Osteoblast (primary cell): Measurements from ENCODE around the gene SCAI. TPM values are rescaled to one million over a fixed set of nuclear protein-coding genes. Genes with fewer than 3 reads are reported as not detected.
A peak's percentile ranks its signal among the peaks of the same experiment; 100 is the strongest.

ENCODE experiments used
- DNase-seq: peaks from one replicate; pipeline ENCODE4 v3.0.0; 2011; ENCODE audit warnings: low spot score, mixed read lengths; ENCODE audit not compliant: insufficient read length; ENCODE audit errors: missing footprints
- H2AFZ ChIP-seq: 2 replicates; pipeline ENCODE4 v1.6.0; 2011; ENCODE audit warnings: mild to moderate bottlenecking, low read length
- H3K27ac ChIP-seq: 2 replicates; pipeline ENCODE4 v1.5.1; 2011; ENCODE audit warnings: mild to moderate bottlenecking, low read depth, low read length, moderate library complexity
- H3K27me3 ChIP-seq: 2 replicates; pipeline ENCODE4 v1.6.0; 2012; ENCODE audit warnings: mild to moderate bottlenecking, control low read depth, inconsistent platforms, low read length, moderate library complexity; ENCODE audit not compliant: insufficient read depth
- H3K36me3 ChIP-seq: 2 replicates; pipeline ENCODE4 v1.5.1; 2011; ENCODE audit warnings: mild to moderate bottlenecking, low read length, control low read depth, moderate library complexity; ENCODE audit not compliant: insufficient read depth
- H3K4me1 ChIP-seq: 2 replicates; pipeline ENCODE4 v1.5.1; 2011; ENCODE audit warnings: mild to moderate bottlenecking, low read length, control low read depth, moderate library complexity; ENCODE audit not compliant: insufficient read depth
- H3K4me2 ChIP-seq: 2 replicates; pipeline ENCODE4 v1.6.0; 2011; ENCODE audit warnings: mild to moderate bottlenecking, low read length; ENCODE audit not compliant: insufficient read depth
- H3K4me3 ChIP-seq: fragments of 200-600 bp; sonication (generic); 3 replicates; pipeline ENCODE4 v1.5.1; 2012; ENCODE audit warnings: mild to moderate bottlenecking, low read length, inconsistent platforms; ENCODE audit not compliant: insufficient read depth
- H3K79me2 ChIP-seq: 2 replicates; pipeline ENCODE4 v1.6.0; 2012; ENCODE audit warnings: mild to moderate bottlenecking, low read length, control low read depth, inconsistent platforms; ENCODE audit not compliant: insufficient read depth
- H3K9me3 ChIP-seq: 2 replicates; pipeline ENCODE4 v1.5.1; 2011; ENCODE audit warnings: low read depth, low read length, control low read depth
- H4K20me1 ChIP-seq: 2 replicates; pipeline ENCODE4 v1.6.0; 2012; ENCODE audit warnings: mild to moderate bottlenecking, low read length, control low read depth; ENCODE audit not compliant: insufficient read depth
- total RNA-seq: library from RNA; depleted of rRNA; stranded (reverse); fragments of >200 nt; gene quantifications from 2 replicates; pipeline ENCODE4 v1.2.3, GENCODE V29; 2012
- TF ChIP-seq, protein P1 (sequence below): IDR thresholded peaks from 2 replicates; pipeline ENCODE4 v1.5.1; 2011; ENCODE audit warnings: mild to moderate bottlenecking, low read depth, low read length, moderate library complexity; ENCODE audit errors: extremely low read depth

Gene SCAI
- total RNA-seq, 1 donor, result 11.2 TPM

DNA sequence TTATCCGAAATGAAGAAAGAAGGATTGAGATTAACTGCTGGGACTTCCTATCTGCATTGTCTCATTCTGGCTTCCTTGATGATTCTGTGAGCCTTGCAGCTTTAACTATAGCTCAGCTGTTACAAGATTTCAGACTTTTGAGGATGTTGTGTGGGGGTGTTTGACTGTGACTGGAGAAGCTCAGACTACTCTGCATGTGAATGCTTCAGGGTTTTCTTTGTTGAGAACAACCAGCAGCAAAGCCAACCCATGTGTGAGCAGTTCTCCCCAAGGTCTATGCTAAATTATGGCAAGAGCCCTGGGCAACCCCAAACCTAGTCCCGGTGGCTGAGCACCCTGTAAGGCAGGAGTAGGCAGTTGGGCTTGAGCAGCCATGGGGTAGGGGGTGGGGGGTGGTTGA lies 8.4 kb upstream of the SCAI start:
- Histone ChIP-seq H3K27ac (no peak overlapping the region), H3K9me3 (no peaks in the 10 kb centered on the region), H3K4me3 (no peak overlapping the region), H4K20me1 (peaks cover 3% of the 10 kb centered on the region), H3K36me3 (peaks cover 38% of the 10 kb centered on the region), H3K4me1 (peaks cover 1% of the 10 kb centered on the region), H2AFZ (no peak overlapping the region), H3K79me2 (no peaks in the 10 kb centered on the region), H3K27me3 (no peaks in the 10 kb centered on the region), H3K4me2 (no peak overlapping the region)
- TF ChIP-seq, protein P1, sequence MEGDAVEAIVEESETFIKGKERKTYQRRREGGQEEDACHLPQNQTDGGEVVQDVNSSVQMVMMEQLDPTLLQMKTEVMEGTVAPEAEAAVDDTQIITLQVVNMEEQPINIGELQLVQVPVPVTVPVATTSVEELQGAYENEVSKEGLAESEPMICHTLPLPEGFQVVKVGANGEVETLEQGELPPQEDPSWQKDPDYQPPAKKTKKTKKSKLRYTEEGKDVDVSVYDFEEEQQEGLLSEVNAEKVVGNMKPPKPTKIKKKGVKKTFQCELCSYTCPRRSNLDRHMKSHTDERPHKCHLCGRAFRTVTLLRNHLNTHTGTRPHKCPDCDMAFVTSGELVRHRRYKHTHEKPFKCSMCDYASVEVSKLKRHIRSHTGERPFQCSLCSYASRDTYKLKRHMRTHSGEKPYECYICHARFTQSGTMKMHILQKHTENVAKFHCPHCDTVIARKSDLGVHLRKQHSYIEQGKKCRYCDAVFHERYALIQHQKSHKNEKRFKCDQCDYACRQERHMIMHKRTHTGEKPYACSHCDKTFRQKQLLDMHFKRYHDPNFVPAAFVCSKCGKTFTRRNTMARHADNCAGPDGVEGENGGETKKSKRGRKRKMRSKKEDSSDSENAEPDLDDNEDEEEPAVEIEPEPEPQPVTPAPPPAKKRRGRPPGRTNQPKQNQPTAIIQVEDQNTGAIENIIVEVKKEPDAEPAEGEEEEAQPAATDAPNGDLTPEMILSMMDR, result no peak
- no peak for DNase-seq

DNA sequence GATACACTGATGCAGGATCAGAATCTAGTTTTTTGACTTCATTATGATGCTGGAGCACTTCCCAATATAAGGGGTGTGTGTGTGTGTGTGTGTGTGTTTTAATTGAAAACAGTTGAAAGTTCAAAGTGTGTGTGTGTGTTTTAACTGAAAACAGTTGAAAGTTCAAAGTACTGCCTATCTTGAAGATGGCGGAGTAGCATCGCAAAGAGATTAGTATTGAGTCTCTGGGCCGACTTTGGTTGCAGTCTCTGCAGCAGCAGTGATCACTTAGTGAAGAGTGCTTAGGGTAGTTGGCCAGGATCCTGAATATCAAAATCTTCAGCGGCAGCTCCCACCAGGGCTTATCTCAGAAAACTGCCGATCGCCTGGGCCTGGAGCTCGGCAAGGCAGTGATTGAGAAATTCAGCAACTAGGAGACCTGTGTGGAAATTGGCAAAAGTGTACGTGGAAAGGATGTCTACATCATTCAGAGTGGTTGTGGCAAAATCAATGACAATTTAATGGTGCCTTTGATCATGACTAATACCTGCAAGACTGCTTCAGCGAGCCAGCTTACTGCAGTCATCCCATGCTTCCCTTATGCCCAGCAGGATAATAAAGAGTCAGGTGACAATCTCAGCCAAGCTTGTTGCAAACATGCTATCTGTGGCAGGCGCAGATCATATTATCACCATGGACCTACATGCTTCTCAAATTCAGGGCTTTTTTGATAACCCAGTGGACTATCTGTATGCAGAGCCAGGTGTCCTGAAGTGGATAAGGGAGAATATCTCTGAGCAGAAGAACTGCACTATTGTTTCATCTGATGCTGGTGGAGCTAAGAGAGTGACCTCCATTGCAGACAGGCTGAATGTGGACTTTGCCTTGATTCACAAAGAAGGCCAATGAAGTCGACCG lies 7.3 kb upstream of the SCAI start:
- no peaks in the 10 kb centered on the region for H3K79me2 ChIP-seq
- H3K4me3 ChIP-seq, result no peak overlapping the region
- no peaks in the 10 kb centered on the region for H3K27me3 ChIP-seq
- H2AFZ ChIP-seq, result no peak overlapping the region
- H3K4me2 ChIP-seq, result no peak overlapping the region
- TF ChIP-seq, protein P1, result no peak
- peaks cover 38% of the 10 kb centered on the region for H3K36me3 ChIP-seq
- H4K20me1 ChIP-seq, result peaks cover 3% of the 10 kb centered on the region
- H3K27ac ChIP-seq, result no peak overlapping the region
- H3K9me3 ChIP-seq, result no peaks in the 10 kb centered on the region
- peaks cover 11% of the 10 kb centered on the region for H3K4me1 ChIP-seq
- DNase-seq, result no peak

DNA sequence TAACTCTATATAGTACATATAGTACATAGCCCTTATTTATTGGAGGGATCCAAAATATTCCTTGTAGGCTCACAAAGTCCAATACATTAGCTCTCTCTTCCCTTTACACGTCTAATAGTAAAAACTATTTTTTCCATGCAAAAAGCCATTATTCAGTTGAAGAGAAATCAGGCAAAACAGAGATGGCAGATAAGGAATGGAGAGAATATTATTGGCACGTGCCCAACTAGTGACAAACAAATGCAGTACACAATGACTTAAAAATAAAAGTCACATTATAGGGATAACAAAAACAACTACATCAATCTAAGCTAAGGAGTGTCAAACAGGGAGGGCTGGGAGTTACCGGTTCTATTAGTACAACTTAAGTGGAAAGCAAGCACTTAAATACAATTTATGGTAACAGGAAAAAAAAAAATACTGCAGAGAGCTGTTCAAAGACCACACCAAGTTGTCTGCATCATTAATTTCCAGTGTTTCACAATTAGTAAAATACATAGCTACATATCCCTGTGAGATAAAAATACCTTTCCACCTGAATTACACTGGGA lies 4.1 kb upstream of the SCAI start:
- no peak for DNase-seq
- H3K79me2 ChIP-seq, result peaks cover 2% of the 10 kb centered on the region
- H3K4me3 ChIP-seq, result no peak overlapping the region
- H3K27ac ChIP-seq, result no peak overlapping the region
- H3K9me3 ChIP-seq, result no peaks in the 10 kb centered on the region
- H2AFZ ChIP-seq, result no peak overlapping the region
- H3K27me3 ChIP-seq, result no peaks in the 10 kb centered on the region
- TF ChIP-seq, protein P1, result no peak
- H3K4me1 ChIP-seq, result peaks cover 17% of the 10 kb centered on the region
- H3K36me3 ChIP-seq, result peaks cover 26% of the 10 kb centered on the region
- H3K4me2 ChIP-seq, result no peak overlapping the region
- peaks cover 3% of the 10 kb centered on the region for H4K20me1 ChIP-seq

DNA sequence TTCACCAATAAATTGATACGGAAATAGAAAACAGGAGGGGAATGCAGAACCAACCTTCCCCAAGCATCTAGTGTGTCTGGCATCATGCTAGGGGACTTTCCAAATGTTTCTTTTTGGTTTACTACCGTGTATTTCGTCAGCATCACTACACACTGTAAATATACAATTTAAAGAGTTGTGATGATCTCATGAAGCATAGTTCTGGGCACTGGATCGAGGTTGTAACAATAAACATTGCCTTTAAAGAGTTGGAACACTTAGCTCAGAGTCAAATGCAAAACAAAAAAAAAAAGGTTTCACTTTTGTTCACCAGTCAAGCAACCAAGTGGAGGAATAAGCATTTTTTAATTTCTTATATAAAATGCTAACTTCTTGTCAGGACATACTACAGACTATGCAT lies 2.9 kb upstream of the SCAI start:
- Histone ChIP-seq H3K9me3 (no peaks in the 10 kb centered on the region), H3K27me3 (no peaks in the 10 kb centered on the region), H3K4me2 (peak overlapping the region; percentile 13), H4K20me1 (peaks cover 3% of the 10 kb centered on the region), H3K4me1 (peaks cover 17% of the 10 kb centered on the region), H3K79me2 (peaks cover 2% of the 10 kb centered on the region), H3K36me3 (peaks cover 22% of the 10 kb centered on the region), H2AFZ (no peak overlapping the region), H3K4me3 (no peak overlapping the region), H3K27ac (no peak overlapping the region)
- TF ChIP-seq, protein P1, result no peak
- peak; percentile 50 for DNase-seq
